LNCAP (cell line): Measurements from ENCODE around the gene KCNE1.

Experiments used
- TF ChIP-seq, protein P1 (sequence below): fragments of 450-650 bp; IDR thresholded peaks from 2 replicates; pipeline ENCODE4 v1.5.1; 2017; ENCODE audit warnings: mild to moderate bottlenecking

KCNE1 gene

DNA sequence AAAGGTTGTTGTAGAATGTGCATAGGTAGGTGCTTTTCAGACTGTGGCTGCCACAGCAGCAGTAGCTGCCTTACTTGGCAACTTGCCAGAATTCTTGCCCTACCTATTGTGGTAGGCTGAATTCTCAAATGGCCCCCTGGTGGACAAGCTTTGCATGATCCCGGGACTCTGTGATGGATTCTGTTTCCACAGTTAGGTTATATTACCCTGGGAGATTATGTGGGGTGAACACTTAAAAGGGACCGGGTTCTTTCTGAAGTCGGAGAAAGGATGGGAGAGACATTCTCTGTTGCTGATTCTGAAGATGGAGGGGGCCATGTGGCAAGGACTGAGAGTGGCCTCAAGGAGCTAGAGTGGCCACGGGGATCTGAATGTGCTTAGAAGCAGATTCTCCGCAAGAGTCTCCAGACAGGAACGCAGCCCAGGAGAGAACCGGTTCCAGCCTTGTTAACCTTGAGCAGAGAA is 32.1 kb upstream of the KCNE1 start:
- TF ChIP-seq, protein P1, sequence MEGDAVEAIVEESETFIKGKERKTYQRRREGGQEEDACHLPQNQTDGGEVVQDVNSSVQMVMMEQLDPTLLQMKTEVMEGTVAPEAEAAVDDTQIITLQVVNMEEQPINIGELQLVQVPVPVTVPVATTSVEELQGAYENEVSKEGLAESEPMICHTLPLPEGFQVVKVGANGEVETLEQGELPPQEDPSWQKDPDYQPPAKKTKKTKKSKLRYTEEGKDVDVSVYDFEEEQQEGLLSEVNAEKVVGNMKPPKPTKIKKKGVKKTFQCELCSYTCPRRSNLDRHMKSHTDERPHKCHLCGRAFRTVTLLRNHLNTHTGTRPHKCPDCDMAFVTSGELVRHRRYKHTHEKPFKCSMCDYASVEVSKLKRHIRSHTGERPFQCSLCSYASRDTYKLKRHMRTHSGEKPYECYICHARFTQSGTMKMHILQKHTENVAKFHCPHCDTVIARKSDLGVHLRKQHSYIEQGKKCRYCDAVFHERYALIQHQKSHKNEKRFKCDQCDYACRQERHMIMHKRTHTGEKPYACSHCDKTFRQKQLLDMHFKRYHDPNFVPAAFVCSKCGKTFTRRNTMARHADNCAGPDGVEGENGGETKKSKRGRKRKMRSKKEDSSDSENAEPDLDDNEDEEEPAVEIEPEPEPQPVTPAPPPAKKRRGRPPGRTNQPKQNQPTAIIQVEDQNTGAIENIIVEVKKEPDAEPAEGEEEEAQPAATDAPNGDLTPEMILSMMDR: peak; percentile 45

DNA sequence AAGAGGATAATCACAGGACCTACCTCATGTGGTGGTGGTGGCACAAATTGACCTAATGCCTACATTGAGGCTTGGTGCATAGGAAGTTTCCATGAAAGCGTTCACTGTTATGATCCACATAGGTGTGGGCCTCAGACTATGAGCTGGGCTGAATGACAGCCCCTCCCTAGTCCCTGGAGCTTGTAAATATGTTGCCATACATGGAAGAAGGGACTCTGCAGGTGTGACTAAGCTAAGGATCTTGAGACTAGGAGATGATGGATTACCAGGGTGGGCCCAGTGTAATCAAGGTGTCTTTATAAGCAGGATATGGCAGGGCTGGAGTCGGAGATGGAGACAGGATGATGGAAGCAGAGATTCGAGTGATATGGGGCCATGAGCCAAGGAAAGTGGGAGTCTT is 31.0 kb upstream of the KCNE1 start:
- TF ChIP-seq, protein P1: no peak

DNA sequence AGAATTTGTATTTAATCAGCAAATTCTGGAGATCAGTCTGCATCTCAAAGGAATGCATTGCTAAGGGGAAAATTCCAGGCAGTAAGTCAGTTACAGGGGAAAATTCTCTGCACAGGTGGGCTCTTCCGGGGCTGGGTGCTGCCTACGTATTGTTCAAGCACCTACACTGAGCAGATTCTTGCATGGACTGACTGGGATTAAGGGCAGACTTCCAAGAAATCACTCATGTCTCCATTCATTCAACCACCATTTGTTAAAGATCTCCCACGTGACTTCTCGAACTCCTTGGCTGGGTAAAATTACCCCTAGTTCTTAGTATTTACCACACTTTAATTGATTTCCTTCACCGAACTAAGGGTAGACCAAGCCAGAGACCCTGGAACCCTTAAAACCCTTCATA is 28.2 kb upstream of the KCNE1 start:
- TF ChIP-seq, protein P1: no peak

DNA sequence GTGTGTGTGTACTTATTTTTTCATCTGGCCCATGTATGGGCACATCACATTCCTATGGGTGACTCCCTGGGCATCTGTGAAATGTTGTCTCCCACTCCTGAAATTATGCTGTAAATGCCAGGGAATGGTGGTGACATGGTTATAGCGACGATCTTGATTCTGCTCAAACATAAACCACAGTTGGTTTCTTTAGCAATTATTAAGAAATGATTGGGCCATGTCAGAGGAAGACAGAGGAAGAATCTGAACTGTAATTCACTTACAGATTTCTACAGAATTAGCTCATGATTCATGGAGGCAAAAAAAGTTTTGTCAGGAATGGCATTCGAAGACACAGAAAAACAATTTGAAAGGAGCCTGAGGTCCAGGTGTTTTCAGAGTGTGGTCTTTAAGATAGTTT is 25.8 kb upstream of the KCNE1 start:
- TF ChIP-seq, protein P1: no peak

DNA sequence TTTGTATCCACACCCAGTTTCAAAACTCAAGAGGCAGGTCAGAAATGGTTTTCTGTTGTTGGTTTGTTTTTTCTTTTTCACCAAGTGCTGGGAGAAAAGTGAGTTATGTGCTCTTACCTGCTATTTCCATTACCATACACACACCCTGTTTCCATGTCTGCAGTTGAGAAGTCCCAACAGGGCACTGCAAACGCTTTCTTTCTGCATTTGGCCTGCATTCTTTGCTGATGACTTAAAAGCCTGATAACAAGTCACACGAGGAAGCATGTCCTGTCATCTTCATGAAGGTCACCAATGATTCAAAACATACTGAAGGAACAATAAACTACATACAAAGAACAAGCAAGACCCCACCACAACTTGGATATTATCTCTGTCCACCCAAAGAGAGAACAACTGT is 24.8 kb upstream of the KCNE1 start:
- TF ChIP-seq, protein P1: no peak

DNA sequence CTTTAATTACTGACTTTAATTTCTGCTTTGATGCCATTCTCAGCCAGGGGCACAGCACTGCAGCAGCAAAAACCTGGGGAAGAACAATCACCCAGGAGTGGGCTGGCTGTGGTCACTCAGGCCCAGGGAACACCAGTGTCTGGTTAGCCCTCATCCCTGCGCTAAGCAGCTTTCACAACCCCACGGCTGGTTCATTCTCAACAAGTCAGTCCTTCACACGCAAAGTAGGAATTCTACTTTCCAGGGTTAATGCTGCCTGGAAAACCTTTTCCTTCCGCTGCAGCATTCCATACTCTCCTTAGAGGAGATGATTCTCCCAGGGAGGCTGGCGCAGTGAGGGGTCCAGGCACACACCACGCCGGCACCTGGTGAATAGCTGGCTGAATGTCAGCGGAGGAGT is 24.3 kb upstream of the KCNE1 start:
- TF ChIP-seq, protein P1: no peak

DNA sequence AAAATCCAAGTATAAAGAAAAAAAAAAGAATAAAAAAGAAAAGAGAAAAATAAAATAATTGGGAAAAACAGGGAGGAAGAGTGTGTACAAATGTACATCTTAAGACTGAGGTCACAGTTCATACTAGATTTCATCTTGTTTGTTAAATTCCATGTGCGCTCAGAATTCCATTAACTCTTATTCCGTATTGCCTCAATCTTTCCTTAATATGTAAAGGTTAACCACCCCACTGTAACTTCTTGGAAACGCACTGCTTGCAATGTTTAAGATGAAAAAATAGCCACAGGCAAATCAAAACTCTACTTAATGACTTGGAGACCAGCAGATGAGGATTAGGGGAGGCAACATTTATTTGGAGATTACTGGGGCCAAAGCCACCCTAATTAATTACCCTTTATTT is 23.9 kb upstream of the KCNE1 start:
- TF ChIP-seq, protein P1: no peak

DNA sequence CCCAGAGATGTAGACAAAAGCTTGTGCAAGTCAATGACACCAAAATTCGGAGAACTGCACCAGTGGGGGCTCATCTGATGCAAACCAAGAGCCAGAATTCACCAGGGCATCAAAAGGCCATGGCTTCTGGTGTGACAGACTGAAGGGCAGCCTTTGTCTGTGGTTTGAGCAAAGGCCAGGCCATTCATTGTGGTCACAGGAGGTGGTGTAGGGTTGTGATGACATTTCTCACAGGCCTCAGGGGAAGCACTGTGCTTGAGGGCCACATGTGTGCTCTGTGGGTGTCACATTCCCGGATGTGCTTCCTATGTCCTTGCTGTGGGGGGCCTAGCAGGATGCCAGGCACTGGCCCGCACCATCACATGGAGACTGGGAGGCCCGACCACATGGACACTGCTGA is 22.5 kb upstream of the KCNE1 start:
- TF ChIP-seq, protein P1: no peak
